ENCODE data around the gene TPRG1. TPM values are rescaled to one million over a fixed set of nuclear protein-coding genes. Genes with fewer than 3 reads are reported as not detected.

TPRG1 gene
- total RNA-seq, 4 donors from 2014 or later = 31.3 to 72.0 (median 47.0) TPM

DNA sequence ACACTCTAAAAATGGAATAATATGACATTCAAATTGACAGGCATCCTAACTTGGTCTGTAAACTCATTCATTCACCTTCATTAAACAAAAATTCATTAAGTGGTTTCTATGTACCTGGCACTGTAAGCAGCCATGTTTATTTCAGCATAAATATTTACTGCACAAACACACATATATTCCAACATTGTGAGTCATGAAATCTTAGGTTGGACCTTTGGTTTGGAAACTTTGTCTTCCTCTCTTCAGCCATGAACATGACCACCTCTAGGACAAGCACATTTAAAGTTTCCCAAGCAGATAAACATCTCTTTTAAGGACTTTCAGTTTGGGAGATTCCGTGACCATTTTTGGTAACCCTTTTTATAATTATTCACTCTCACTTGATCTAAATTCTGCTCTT lies 131.8 kb downstream of the TPRG1 start:
- no peak for TF ChIP-seq CTCF (IDR thresholded peaks at IDR 0.05; ENCODE audit: low read depth)

DNA sequence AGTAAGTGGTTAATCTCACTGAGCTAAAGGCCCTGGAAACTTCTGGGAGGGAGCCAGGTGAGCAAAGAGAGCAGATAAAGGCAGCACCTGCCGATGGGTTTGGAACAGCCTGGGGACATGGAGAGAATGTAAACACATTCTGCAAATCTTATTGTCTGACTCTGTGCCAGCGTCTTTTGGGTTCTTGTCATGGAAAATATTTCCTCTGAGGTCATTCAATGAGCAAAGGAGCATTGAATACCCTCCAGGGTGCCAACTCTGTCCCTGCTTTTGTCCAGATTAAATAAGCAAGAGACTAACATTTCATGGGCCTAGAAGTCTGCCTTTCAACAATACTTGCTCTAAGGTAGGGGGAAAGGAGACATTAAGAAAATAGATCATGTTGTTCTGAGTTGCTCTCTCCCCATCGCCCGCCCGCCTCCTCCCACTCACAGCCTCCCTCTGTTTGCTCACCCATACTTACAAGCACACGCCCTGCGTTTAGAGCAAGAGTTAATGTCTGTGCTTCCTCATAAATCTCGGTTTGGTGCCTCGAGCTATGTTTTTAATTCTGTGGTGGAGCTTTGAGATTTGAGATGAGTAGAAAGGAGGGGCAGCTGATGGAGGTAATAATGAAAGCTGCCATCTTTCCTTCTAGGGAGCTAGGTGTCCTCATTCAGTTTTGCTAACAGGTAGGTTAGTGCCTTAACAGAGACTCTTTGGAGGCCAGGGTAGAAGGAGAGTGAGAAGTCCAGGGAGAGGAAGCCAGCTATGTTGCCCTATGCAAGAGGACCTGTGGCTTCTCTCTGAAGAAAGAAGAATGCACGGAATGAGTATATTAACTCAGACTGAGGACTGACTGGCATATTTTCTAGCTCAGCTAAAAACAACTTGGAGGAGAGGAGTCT lies 132.9 kb downstream of the TPRG1 start:
- no peak for TF ChIP-seq CTCF (IDR thresholded peaks at IDR 0.05; ENCODE audit: low read depth)

GRCh38 chr3:189305412-189305811 lies 133.6 kb downstream of the TPRG1 start:
- TF ChIP-seq CTCF (IDR thresholded peaks at IDR 0.05; ENCODE audit: low read depth) = no peak

DNA sequence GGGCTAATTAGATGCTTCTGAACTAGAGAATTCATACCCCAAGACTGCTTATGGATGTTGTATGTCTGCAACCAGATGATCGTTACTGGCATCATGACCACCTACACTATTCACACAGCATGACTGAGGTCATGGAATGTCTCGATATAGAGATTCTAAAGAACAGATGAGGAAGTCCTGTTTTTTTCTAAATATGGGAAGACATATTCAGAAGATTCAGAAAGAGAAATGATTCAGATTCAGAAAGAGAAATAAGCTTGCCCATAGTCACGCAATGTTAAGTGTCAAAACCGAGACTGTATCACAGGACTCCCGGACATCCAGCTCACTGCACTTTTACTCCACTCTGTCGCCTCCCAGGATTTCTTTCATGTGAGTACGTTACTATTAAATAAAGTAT lies 136.2 kb downstream of the TPRG1 start:
- TF ChIP-seq CTCF (IDR thresholded peaks at IDR 0.05; ENCODE audit: low read depth) = no peak

- TF ChIP-seq CTCF (IDR thresholded peaks at IDR 0.05; ENCODE audit: low read depth) = no peak
Observed at GRCh38 chr3:189308608-189309007, 136.8 kb downstream of the TPRG1 start.

DNA sequence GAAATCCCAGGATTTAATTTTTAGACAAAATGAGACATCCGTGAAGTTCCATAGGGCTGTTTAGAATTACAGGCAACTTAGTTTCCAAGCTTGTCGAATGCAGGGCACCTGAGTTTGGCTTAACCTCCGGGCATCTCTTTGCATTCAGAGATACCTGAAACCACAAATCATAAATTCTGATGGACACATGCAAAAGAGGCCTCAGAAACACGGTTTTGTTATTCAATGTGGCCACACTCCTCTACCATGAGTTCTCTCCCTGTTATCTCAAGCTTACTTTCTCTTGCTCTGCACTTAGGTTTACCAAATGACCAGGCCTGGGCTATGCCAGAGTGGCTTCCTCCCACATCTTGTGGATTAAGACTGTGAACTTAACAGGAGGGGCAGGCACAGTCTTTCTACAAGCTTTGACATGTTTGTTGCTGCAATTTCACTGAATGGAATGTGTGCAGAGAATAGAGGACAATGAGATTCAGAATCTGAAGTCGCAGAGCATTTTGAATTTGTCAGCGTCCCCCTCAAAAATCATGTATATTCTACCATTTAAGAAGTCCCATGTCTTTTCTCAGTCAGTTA lies 137.7 kb downstream of the TPRG1 start:
- TF ChIP-seq CTCF (IDR thresholded peaks at IDR 0.05; ENCODE audit: low read depth) = no peak

DNA sequence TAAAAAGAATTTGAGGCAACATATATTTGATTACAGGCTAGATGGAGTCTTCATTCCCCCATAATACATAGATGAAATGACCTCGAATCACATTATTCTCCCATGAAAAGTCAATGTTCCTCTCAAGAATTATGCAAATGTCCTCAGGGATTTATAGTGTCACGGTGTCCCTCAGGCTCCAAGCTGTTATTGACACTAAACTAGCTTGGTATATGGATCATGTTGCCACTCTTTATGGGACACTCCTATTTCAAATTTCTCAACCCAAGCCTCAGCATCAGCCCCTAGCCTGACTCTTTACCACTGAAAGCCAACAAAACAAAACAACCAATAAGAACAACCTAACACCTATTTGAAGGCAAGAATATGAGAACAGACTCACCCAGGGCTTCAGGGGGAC lies 139.8 kb downstream of the TPRG1 start:
- no peak for TF ChIP-seq CTCF (IDR thresholded peaks at IDR 0.05; ENCODE audit: low read depth)

All from subcutaneous adipose tissue (tissue), 4 donors.